Caki2 (cell line): ENCODE data around the gene MTUS2. TPM values are rescaled to one million over a fixed set of nuclear protein-coding genes. Genes with fewer than 3 reads are reported as not detected.

Experiments used
- DNase-seq: peaks from one replicate; pipeline ENCODE4 v3.0.0-alpha.2; 2015; ENCODE audit warnings: low read depth
- in situ Hi-C: cut with HindIII; loops from 2 replicates; pipeline ENCODE4 v1.10.0; 2016; ENCODE audit warnings: low sequenced_read_pairs, low pct_unique_long_range_greater_than_20kb, mixed read lengths
- total RNA-seq: library from RNA; depleted of rRNA; stranded (reverse); fragments of >200 nt; shearing (Covaris generic); gene quantifications from 2 replicates; pipeline ENCODE4 v1.2.3, GENCODE V29; 2014; ENCODE audit warnings: low replicate concordance

MTUS2 gene
- total RNA-seq, 1 experiment from 2014 or later, result not detected

DNA sequence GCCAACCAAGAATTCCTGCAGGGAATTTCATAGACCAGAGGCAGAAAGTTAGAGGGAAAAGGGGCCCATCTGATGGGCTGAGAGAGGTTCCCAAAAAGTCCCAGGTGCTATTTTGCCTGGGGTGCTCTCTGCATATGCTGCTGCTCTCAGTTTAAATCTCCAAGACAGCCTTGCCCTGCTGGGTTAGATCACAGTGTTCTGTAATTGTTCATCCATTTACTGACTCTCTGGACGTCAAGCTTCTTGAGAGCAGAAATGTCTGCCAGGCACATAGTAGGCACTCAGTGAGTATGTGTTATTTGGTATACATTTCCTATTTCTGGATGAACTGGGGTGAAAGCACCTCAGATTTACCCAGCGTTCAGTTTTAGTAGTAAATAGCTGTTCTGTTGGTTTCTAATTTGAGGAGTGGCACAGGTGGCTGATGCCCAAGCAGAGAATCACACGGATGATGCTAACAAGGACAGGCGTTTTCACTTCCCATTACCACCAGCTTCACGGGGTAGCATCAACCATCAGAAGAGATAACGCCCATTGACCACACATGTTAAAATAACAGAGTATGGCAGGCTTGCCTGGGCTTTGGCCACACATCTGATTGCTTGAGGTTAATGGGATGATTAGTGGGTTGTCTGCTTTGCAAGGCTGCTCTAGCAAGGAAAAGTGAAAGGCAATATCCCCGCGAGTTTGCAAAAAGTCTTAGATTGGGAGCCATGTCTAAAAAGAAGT lies 614.2 kb downstream of the MTUS2 start:
- peak; percentile 8 for DNase-seq
- in situ Hi-C loops, result no loop called here

- DNase-seq, result no peak
- in situ Hi-C loops, result no loop called here
These were observed 615.2 kb downstream of the MTUS2 start for GRCh38 chr13:29435125-29435911.

- in situ Hi-C loops, result no loop called here
- peak; percentile 64 for DNase-seq
These were observed 616.2 kb downstream of the MTUS2 start for GRCh38 chr13:29436291-29436690.

DNA sequence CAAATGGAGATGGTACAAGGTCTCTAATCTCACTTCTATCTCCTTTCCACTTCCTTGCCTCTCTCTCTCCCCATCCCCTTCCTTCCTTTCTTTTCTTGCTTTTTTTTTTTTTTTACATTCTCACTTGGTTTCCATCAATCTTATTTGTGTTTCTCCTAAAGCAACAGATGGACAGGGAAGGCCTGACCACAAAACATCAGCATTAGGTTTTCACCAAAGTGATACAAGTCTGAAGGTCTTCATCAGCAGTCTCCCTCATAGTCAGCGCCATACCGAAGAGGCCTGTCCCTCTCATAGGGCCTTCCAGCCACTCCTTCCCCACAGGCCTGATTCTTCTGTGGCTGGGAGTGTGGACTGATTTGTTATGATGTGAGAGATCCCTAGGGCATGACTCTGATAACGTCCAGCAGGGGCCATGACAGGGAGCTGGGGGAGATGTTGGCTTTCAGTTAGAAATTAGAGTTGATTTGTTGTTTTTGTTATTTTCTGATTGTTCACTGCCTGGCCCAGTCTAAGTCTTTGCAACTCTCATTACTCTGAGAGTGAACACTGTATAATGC lies 616.7 kb downstream of the MTUS2 start:
- DNase-seq, result no peak
- in situ Hi-C loops, result no loop called here

GRCh38 chr13:29438769-29439168 lies 618.6 kb downstream of the MTUS2 start:
- in situ Hi-C loops, result no loop called here

DNA sequence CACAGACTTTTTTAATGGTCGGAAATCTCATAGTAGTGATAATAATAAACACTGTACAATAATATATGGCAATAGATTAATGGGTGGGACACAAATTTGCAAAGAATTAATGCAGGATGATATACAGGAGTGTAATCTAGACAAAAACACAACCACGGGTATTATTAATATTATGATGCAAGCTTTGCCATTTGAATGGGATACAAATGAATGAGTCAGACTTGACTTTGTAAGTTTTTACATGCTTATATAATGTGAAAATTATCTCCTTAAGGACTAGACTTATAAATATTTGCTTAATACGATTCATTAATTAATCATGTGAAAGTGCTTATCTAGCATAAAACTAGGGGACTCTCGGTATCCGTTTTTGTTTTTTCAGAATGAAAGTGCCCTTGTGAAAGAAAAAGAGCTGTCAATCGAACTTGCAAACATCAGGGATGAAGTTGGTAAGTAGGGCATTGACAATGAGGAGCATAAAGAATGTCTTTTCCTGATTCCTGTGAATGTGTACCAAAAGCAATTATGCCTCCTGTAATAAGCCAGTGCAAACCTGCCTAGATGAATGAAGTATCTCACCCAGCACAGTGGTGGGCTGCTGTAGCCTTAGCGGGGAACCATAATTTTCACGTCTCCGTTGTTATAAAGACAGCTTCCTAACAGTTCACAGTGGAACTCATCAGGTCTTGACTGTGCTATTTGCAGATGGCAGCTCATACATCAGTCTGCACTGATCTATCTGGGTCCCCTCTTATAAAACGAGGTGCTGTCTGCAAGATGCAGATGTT lies 619.7 kb downstream of the MTUS2 start:
- no peak for DNase-seq
- in situ Hi-C loops, result no loop called here

More at GRCh38 chr13:29438769-29439168, 618.6 kb downstream of the MTUS2 start:
- DNase-seq, result no peak

GRCh38 chr13:29441306-29441705 lies 621.2 kb downstream of the MTUS2 start:
- DNase-seq, result no peak
- in situ Hi-C loops, result no loop called here

- in situ Hi-C loops, result no loop called here
- no peak for DNase-seq
These were observed 625.9 kb downstream of the MTUS2 start for GRCh38 chr13:29446016-29446415.

DNA sequence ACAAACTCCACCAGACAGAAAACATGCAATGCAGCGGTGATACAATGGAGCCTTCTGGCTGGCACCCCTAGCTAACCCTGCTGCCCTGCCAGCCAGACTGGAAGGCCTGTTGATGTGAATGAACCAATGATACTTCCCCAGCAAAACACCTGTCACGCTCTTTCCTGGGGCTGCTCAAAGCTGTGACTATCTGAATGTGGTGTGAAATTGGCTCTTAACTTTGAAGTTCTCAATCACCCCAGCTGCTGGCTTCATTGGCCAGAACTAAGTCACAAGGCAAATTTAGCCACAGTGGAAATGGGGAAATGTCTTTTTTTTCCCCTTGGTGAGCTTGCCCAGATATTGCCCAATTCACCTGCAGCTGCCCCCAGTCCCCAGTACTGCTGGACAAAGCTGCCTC lies 628.0 kb downstream of the MTUS2 start:
- in situ Hi-C loops, result no loop called here
- no peak for DNase-seq

GRCh38 chr13:29449726-29450125 lies 629.6 kb downstream of the MTUS2 start:
- in situ Hi-C loops, result no loop called here
- no peak for DNase-seq

DNA sequence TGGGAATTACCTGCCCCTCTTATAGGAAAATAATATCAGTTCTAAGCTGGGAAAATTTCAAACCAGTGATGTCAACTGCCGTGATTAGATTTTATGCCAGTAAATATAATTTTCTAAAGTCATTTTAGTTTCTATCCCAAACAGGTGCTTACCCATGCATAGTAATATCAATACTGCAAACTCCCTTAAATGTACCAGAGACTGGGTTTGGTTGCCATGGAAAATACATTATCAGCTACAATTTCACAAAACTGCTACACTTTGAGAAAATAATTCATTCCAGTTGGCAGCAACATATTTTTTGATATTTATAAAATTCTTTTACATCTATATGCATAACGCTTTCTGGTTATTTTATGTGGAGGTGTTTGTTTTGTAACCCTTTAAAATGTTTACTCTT lies 631.8 kb downstream of the MTUS2 start:
- in situ Hi-C loops, result no loop called here
- DNase-seq, result no peak

- DNase-seq, result no peak
- in situ Hi-C loops, result no loop called here
These were observed 632.9 kb downstream of the MTUS2 start for GRCh38 chr13:29452773-29453616.

DNA sequence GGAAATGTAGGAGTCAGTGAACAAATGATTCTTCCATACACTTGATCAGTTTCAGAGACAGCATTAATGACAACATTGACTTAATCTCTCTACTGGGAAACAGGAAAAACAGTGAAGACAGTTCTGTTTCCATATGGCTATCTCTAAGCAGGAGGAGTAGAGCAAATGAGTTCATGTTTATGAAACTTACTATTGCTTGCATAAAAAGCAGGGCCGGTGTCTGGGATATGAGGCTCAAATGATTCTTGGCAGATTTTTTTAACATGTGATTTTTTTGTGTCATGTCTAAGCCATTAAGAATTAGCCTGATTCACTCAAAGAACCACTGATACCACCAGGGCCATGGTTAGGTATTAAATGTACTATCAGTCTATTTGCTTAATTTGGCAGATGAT lies 633.5 kb downstream of the MTUS2 start:
- in situ Hi-C loops, result no loop called here

DNA sequence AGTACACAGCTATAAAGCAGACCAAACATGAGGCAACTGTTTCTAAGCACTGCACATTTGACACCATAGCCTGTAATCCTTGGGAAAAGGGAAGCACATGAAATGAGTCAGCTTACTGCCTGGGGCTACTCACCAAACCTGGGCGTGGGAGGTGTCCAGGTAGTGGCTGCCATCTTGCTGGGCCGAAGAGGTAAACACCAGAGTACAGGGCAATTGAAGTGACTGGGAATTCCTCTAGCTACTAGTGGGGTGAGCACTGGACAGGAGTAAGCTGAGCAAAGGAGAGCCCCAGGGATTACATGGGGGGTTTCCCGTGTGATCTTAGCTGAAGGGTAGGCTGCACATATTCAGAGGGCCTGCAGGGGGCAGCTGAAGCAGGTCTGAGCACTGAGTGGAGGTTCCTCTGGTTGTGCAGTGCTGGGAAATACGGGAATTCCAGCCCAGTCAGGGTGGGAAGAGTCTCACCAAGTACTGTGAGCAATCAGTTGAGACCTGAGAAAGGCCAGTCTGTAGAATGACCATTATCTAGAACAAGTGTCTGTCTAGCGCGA lies 634.9 kb downstream of the MTUS2 start:
- peak; percentile 63 for DNase-seq
- in situ Hi-C loops, result no loop called here

More for the DNA sequence above, 633.5 kb downstream of the MTUS2 start:
- DNase-seq, result no peak

DNA sequence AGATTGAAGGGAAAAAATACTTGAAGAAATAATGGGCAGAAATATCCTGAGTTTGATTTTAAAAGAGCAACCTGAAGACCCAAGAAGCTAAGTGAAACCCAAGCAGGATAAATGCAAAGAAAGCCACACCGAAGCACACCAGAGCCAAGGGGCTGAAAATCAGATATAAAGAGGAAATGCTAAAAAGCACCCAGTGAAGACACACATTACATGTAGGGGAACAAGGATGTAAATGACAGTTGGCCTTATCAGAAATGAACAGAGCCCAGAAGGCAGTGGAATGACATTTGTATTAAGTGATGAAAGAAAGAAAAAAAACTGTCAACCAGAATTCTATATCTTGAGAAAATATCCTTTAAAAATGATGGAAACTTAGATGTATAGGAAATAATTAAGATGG lies 636.3 kb downstream of the MTUS2 start:
- in situ Hi-C loops, result no loop called here
- DNase-seq, result no peak

DNA sequence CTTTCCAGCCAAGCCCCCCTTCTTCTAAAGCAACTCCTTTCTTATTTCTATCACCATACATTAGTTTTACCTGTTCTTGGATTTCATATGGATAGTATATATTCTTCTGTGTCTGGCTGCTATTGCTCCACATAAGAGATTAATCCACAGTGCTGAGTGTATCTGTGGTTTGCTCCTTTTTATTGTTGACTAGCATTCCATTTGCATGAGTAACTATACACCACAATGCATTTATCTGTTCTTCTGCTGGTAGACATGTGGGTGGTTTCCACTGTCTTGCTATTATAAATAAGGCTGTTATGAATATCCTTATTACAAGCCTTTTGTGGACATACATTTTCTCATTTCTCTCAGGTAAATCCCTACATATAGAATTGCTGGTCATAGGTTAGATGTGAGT lies 637.2 kb downstream of the MTUS2 start:
- in situ Hi-C loops, result no loop called here

DNA sequence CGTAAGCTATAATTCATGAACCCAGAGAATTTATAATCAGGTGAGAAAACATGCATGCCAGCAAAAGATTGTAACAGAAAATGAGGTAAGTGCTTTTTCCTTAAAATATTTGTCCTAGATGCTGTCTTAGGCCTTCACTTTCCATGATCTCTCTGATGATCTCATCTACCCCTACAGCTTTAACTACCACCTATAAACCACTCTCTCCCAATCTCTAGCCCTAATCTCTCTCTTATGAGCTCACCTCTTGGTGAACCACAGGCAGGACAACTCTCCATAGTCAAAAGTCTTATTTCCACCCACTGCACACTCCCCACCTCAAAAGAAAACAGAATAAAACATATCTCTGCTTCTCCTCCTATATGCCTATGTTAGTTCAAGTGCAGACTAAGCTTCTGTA lies 638.3 kb downstream of the MTUS2 start:
- DNase-seq, result no peak
- in situ Hi-C loops, result no loop called here

More for the DNA sequence above, 637.2 kb downstream of the MTUS2 start:
- peak; percentile 59 for DNase-seq
